Activated naive CD4-positive, alpha-beta T cell (primary cell): ENCODE measurements around the gene ANKRD33.

Experiments used
- DNase-seq, 4 experiments: peaks; one replicate each; lab custom pipeline; 2025; lab: John Stamatoyannopoulos, UW

The ANKRD33 gene

GRCh38 chr12:51904951-51905470 lies 17.1 kb downstream of the ANKRD33 start:
- DNase-seq, result no peak

DNA sequence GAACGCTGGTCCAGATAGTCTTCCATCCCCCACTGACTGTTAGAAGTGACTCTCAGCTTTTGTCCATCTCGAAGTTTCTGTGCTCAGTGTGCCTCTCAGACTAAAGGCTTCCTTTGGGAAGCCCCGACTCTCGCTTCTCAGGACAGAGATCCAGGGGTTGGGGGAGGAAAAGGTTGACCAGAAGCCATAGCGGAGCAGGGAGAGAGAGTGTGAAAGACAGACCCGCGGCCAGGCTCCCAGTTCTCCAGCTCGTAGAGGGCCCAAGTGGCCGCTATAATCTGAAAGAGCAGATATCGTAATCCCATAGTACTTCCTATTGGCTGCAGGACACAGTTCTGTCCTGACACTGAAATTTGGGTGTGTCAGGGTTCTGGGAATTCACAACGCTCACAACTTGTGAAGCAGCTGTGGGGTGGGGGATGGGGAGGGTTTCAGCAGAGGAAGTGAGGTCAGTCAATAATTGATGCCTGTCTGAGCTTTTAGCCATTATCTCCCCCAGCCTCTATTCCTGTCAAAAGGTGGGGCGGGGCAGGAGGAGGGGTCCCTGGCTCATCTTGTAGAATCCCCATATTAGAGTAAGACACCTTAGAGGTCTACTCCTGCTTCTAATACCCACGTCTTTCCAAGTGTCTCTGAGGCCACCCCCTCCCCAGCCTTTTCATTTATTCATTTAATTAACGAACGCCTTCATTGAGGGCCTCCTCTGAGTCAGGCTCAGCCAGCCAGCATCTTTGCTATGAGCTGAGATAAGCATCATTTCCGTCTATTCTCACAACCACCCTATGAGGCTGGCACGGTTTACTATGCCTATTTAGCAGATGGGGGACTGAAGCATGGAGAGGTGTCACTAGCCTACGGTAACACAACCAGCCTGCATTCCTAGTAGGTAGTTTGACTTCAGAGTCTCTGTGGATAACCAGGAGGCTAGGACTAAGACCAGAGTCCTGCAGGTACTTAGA lies 17.8 kb downstream of the ANKRD33 start:
- no peak for DNase-seq

GRCh38 chr12:51906430-51907082 lies 18.7 kb downstream of the ANKRD33 start:
- no peak for DNase-seq

DNA sequence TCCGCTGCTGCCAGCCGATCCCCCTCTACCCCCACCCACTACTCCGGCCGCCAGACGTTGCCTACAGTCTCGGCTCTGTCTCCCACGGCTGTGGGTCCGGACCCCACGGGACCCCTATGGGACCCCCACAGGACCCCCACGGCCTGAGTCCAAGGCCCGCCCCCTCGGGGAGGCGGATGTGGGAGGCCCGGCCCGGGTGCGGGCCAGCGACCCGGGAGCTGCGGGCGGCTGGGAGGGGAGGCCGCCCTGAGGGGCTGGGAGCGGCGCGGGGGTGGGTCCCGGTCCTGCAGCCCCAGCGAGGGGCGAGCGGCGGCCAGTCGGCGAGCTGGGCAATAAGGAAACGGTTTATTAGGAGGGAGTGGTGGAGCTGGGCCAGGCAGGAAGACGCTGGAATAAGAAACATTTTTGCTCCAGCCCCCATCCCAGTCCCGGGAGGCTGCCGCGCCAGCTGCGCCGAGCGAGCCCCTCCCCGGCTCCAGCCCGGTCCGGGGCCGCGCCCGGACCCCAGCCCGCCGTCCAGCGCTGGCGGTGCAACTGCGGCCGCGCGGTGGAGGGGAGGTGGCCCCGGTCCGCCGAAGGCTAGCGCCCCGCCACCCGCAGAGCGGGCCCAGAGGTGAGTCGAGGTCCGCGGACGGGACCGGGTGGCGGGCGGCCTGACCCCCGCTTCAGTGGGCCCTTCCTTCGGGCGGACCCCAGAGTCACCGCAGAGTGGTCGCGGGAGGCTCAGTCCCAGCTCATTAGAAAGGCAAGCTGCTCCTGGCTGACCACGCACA lies 19.4 kb downstream of the ANKRD33 start, which contains the start of gene ACVRL1:
Gene ACVRL1 (plus strand): TSS at position 422 of the 773 bp plus-strand sequence. CDS start 4,971 bp downstream, outside the sequence.
- no peak for DNase-seq

DNA sequence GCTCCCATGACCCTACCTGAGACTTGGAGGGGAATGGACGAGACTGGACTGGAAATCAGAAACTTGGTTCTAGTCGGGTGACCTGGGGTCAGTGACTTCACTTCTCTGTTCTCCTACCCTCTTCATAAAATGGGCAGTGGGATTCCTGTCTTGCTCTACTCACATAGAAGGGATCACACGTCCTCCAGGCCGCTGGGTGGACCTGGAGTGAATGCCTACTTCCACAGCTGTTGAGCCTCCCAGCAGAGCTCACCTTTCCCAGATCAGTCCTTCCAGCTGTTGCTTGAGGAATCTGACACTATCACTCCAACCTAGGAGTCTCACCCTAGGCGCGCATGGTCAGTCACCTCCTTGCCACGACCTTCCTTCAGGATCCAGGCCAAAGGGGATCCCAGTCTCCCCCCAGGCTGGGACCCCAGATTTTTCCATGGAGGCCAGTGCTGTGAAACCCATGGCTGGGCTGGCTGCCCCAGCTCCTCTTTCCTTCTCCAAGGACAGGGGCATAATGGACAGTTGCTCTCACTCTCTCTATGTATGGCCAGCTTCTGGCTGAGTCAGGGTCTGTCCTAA lies 20.0 kb downstream of the ANKRD33 start:
- no peak for DNase-seq

GRCh38 chr12:51908876-51909592 lies 21.1 kb downstream of the ANKRD33 start:
- no peak for DNase-seq

DNA sequence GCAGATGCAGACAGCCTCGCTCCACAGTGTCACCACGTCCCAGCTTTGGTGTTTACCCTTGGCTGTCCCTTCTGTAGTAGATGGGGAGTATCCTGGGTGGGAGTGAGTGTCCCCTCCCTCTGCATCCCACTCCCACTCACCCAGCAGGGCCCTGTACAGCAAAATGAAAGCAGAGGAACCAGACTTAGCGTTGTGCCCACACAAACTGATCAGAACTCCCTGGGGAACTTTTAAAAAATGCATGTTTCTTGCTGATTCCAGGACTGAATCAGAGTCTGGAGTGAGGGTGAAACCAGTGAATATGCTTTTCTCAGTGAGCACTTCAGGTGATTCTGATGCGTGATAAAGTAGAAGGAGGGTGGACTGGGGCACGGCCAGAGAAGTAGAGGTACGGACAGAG lies 22.3 kb downstream of the ANKRD33 start:
- DNase-seq, result no peak

- DNase-seq, result no peak
Observed at GRCh38 chr12:51910691-51911090, 22.8 kb downstream of the ANKRD33 start.

DNA sequence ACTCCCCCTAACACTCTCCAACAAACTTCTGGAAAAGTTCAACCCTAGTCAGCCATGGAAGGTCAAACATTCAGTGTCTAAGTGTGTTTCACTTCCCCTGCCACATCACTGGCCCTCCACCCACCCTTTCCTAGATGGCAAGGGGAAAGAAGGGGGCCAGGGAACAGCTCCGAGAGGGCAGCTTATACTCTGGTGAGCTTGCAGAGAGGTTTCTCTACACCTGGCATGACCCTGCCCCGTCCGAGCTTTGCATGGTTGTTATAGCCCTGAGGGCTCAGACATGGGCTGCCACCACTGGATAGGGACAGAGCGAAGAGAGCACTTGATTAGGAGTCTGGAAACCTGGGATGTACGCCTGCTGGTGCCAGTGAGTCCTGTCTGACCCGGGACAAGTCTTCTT lies 23.4 kb downstream of the ANKRD33 start:
- no peak for DNase-seq

DNA sequence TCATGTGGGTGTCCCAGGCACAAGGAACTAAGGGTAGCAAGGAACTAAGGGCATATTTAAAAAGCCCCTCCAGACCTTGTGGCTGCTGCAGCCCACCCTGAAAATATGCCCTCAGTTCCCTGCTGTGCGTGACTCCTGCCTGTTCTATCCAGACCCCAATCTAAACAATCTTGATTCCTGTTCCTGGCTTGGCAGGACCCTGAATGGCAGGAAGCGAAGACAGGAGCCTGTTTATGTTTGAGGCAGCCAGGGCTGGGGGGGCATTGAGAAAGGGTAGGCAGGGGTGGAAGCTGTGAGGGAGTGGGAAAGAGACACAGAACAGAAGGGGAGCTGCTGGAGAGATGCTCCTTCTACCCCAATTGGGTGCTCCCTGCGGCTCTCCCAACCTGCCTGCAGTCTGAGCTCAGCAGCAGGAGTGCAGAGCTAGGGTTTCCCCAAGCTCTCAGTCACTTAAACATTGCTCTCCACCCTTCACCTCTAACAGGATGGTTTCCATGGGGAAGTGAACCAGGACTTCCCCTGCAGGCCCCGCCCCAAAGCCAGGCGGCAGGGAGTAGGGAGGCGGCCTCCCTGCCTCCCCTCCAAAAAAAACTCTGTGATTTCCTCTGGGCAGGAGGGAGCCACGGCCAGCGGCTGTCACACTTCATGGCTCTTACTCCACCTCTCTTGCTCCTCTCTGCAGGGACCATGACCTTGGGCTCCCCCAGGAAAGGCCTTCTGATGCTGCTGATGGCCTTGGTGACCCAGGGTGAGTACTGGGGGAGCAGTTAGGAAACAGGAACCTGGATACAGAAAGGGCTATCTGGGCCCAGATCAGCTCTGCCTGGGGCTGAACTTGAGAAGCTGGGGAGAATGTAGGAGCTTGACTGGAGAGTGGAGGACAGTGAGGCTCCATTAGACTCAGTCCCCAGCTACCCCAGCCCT lies 24.1 kb downstream of the ANKRD33 start:
- DNase-seq, result no peak

- DNase-seq, result no peak
Observed at GRCh38 chr12:51913071-51914033, 25.4 kb downstream of the ANKRD33 start.

DNA sequence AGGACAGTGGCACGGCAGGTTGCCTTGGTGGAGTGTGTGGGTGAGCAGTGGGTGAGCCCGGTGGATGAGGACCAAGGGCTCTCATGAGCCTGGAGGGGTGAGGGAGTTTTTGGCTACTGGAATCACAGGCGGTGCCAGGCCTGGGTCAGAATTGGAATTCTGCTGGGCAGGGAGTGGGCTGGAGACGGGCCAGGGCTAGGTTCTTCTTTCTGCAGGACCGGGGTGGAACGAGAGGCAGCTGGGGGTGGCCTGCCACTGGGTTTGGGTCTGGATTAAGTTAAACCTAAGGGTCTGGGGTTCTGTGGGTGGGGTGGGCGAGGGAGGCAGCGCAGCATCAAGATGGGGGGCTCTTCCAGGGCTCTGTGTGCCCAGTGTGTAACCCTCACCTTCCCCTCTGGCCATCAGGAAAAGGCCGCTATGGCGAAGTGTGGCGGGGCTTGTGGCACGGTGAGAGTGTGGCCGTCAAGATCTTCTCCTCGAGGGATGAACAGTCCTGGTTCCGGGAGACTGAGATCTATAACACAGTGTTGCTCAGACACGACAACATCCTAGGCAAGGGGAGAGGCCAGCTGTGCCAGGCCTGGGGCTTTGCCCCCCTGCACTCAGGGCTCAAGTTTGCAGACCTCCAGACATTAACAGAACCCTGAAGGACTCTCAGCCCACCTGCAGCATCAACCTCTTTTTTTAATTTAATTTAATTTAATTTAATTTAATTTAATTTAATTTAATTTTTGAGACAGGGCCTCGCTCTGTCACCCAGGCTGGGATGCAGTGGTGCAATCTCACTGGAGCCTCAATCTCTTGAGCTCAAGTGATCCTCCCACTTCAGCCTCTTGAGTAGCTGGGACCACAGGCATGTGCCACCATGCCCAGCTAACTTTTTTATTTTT lies 26.4 kb downstream of the ANKRD33 start:
- no peak for DNase-seq

- no peak for DNase-seq
Observed at GRCh38 chr12:51915003-51915625, 27.2 kb downstream of the ANKRD33 start.

- DNase-seq, result no peak
Observed at GRCh38 chr12:51915951-51916350, 28.0 kb downstream of the ANKRD33 start.

DNA sequence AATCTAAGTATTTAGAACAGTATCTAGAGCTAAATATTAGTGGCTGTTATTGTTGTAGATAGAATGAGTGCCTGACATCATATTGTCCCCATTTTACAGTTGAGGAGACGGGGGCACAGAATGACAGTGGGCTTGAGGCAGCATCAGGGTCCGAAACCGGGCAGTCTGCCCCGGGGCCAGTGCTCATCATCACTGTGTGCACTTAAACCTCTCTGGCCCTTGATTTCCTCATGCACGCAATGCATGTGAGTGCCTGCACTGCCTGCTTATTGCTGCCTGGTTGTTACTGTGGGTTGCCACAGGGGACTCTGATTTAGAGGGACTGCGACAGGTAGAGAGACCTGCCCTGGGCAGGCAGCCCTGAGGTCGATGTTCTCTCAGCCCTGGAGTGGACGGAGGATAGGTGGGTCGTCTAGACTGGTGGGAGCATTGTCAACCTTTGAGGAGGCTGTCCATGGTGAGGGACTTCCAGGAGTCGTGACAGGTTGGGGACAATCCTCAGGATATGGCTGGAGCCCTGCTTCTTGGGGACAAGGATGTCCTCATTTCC lies 29.2 kb downstream of the ANKRD33 start:
- no peak for DNase-seq

GRCh38 chr12:51917746-51918453 lies 30.0 kb downstream of the ANKRD33 start:
- DNase-seq, result no peak
